ENCODE measurements around the gene ARHGEF38. TPM values are rescaled to one million over a fixed set of nuclear protein-coding genes. Genes with fewer than 3 reads are reported as not detected.
A peak's percentile ranks its signal among the peaks of the same experiment; 100 is the strongest.

ARHGEF38 gene
- total RNA-seq, 2 donors from 2014 or later = 0.51 to 2.1 TPM

DNA sequence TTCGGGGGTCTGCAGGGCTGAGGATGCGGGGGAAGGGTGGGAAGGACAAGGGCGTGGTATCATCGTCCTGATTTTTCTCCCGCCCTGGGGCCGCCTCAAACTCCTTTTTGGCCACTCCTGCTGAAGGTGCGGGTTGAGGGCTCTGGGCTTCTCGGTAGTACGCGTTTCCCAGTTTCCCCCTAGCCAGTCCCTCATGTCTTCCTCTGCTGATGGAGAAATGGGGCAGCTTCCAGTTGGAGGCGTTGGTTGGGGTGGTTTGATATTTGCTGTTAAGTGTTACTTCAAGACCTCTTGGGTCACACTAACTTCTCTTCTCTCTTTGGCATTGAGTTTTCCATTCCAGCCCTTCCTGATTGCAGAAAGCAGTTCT is 156.6 kb downstream of the ARHGEF38 start:
- H3K27ac ChIP-seq (ENCODE audit: low read depth, low read length) = peak overlapping the region; percentile 87
- H3K9ac ChIP-seq (ENCODE audit: extremely low read depth, low read length, poor library complexity, severe bottlenecking) = peak overlapping the region; percentile 79
- Mint-ChIP-seq H3K27ac (peak overlapping the region; percentile 96), H3K4me1 (peaks cover 14% of the 10 kb centered on the region), H3K36me3 (ENCODE audit: low read depth) (peaks cover 5% of the 10 kb centered on the region), H3K27me3 (ENCODE audit: insufficient read depth) (no peaks in the 10 kb centered on the region), H3K4me3 (peak overlapping the region; percentile 90), H3K9me3 (no peaks in the 10 kb centered on the region)
- H3K4me3 ChIP-seq (ENCODE audit: low read length) = peak overlapping the region; percentile 94
- no peaks in the 10 kb centered on the region for H3K4me1 ChIP-seq (ENCODE audit: control insufficient read depth, insufficient read depth, low read length)
- no peak for DNase-seq
- no peaks in the 10 kb centered on the region for H3K36me3 ChIP-seq (ENCODE audit: control insufficient read depth, insufficient read depth, low read length)
- H3K9me3 ChIP-seq (ENCODE audit: control insufficient read depth, low read length) = peaks cover 10% of the 10 kb centered on the region
- TF ChIP-seq CTCF (conservative IDR thresholded peaks at IDR 0.05) = no peak
- H3K27me3 ChIP-seq (ENCODE audit: control insufficient read depth, insufficient read depth, low read length, poor library complexity, severe bottlenecking) = no peaks in the 10 kb centered on the region
- WGBS, 2 experiments (ENCODE audit: insufficient coverage in 1 of 2, insufficient read length in 1 of 2) = 0% methylated on average over 10 of the region's 11 CpGs; no CpG with 5 or more reads in 1 of the 2 experiments

DNA sequence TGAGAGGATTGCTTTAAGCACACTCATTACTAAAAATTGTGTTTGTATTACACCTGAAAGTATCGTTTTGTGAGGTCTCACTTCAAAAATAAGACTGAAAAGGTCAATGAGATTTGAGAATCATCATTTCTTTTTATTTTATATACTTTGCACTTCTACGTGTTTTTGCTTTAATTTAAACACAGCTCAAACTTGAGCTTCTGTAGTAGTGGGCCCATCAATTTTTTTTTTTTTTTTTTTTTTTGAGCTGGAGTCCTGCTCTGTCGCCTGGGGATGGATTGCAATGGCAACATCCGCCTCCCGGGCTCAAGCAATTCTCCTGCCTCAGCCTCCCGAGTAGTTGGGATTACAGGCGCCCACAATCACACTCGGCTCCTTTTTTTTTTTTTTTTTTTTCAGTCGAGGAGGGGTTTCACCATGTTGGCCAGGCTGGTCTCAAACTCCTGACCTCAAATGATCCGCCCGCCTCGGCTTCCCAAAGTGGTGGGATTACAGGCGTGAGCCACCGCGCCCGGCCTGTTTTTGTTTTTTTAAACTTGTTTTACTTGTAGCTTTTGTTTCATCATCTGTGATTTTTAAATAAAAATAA is 157.7 kb downstream of the ARHGEF38 start:
- no peaks in the 10 kb centered on the region for H3K27me3 ChIP-seq (ENCODE audit: control insufficient read depth, insufficient read depth, low read length, poor library complexity, severe bottlenecking)
- Mint-ChIP-seq H3K36me3 (ENCODE audit: low read depth) (peaks cover 5% of the 10 kb centered on the region), H3K27me3 (ENCODE audit: insufficient read depth) (no peaks in the 10 kb centered on the region), H3K4me1 (peaks cover 14% of the 10 kb centered on the region), H3K4me3 (peak overlapping the region; percentile 90), H3K9me3 (no peaks in the 10 kb centered on the region), H3K27ac (no peak overlapping the region)
- H3K36me3 ChIP-seq (ENCODE audit: control insufficient read depth, insufficient read depth, low read length) = no peaks in the 10 kb centered on the region
- no peak overlapping the region for H3K9ac ChIP-seq (ENCODE audit: extremely low read depth, low read length, poor library complexity, severe bottlenecking)
- H3K4me1 ChIP-seq (ENCODE audit: control insufficient read depth, insufficient read depth, low read length) = no peaks in the 10 kb centered on the region
- peak overlapping the region; percentile 94 for H3K4me3 ChIP-seq (ENCODE audit: low read length)
- TF ChIP-seq CTCF (conservative IDR thresholded peaks at IDR 0.05) = no peak
- peak; percentile 45 for DNase-seq
- H3K27ac ChIP-seq (ENCODE audit: low read depth, low read length) = no peak overlapping the region
- WGBS, 2 experiments (ENCODE audit: insufficient coverage in 1 of 2, insufficient read length in 1 of 2) = 66 to 83% methylated on average over 7 to 15 of the region's 16 CpGs
- peaks cover 10% of the 10 kb centered on the region for H3K9me3 ChIP-seq (ENCODE audit: control insufficient read depth, low read length)

- H3K4me3 ChIP-seq (ENCODE audit: low read length) = no peak overlapping the region
- no peak overlapping the region for H3K27ac ChIP-seq (ENCODE audit: low read depth, low read length)
- Mint-ChIP-seq H3K27me3 (ENCODE audit: insufficient read depth) (no peaks in the 10 kb centered on the region), H3K27ac (no peak overlapping the region), H3K36me3 (ENCODE audit: low read depth) (peaks cover 3% of the 10 kb centered on the region), H3K4me3 (peak overlapping the region; percentile 90), H3K4me1 (peaks cover 14% of the 10 kb centered on the region), H3K9me3 (no peaks in the 10 kb centered on the region)
- H3K9ac ChIP-seq (ENCODE audit: extremely low read depth, low read length, poor library complexity, severe bottlenecking) = no peak overlapping the region
- H3K4me1 ChIP-seq (ENCODE audit: control insufficient read depth, insufficient read depth, low read length) = no peaks in the 10 kb centered on the region
- H3K27me3 ChIP-seq (ENCODE audit: control insufficient read depth, insufficient read depth, low read length, poor library complexity, severe bottlenecking) = no peaks in the 10 kb centered on the region
- peaks cover 7% of the 10 kb centered on the region for H3K9me3 ChIP-seq (ENCODE audit: control insufficient read depth, low read length)
- DNase-seq = no peak
- no peaks in the 10 kb centered on the region for H3K36me3 ChIP-seq (ENCODE audit: control insufficient read depth, insufficient read depth, low read length)
- no peak for TF ChIP-seq CTCF (conservative IDR thresholded peaks at IDR 0.05)
- 91 to 94% methylated on average over 5 to 6 of the region's 6 CpGs for WGBS, 2 experiments (ENCODE audit: insufficient coverage in 1 of 2, insufficient read length in 1 of 2)
Observed at GRCh38 chr4:105710678-105711077, 158.3 kb downstream of the ARHGEF38 start.

Measured in endodermal cell (in vitro differentiated cells).